GM23338 (cell line): ENCODE results near the gene RPS6KA3. TPM values are rescaled to one million over a fixed set of nuclear protein-coding genes. Genes with fewer than 3 reads are reported as not detected.

ENCODE experiments used
- ATAC-seq: fragments of 200-7000 bp; cut with Tn5 transposase; 3 replicates; pipeline ENCODE4 v1.9.1; 2020
- DNase-seq: peaks from one replicate; pipeline ENCODE4 v3.0.0-alpha.2; 2015; ENCODE audit warnings: low spot score
- H2AFZ ChIP-seq: fragments of 200-600 bp; sonication (generic); 2 replicates; pipeline ENCODE4 v1.8.0; 2016; ENCODE audit warnings: antibody characterized with exemption, mild to moderate bottlenecking, moderate library complexity
- H3F3A ChIP-seq: fragments of 200-600 bp; sonication (generic); replicated peaks from 2 replicates; pipeline ENCODE4 v1.8.0; 2017; ENCODE audit warnings: antibody characterized with exemption, mixed run types, low read depth
- H3K27ac ChIP-seq: fragments of 200-600 bp; sonication (generic); 2 replicates; pipeline ENCODE4 v1.6.1; 2016; ENCODE audit warnings: low read depth
- H3K27me3 ChIP-seq: fragments of 200-600 bp; sonication (generic); 2 replicates; pipeline ENCODE4 v1.8.0; 2016; ENCODE audit warnings: mild to moderate bottlenecking, mixed run types, moderate library complexity; ENCODE audit not compliant: insufficient read depth
- H3K36me3 ChIP-seq: fragments of 200-600 bp; sonication (generic); 2 replicates; pipeline ENCODE4 v1.8.0; 2016; ENCODE audit warnings: mild to moderate bottlenecking; ENCODE audit not compliant: insufficient read depth
- H3K4me1 ChIP-seq: fragments of 200-600 bp; sonication (generic); 2 replicates; pipeline ENCODE4 v1.8.0; 2016; ENCODE audit warnings: mild to moderate bottlenecking, moderate library complexity; ENCODE audit not compliant: insufficient read depth
- H3K4me2 ChIP-seq: fragments of 200-600 bp; sonication (generic); 2 replicates; pipeline ENCODE4 v1.7.1; 2017; ENCODE audit warnings: mixed run types
- H3K4me3 ChIP-seq: fragments of 200-600 bp; sonication (generic); 2 replicates; pipeline ENCODE4 v1.6.1; 2016; ENCODE audit warnings: mixed run types
- H3K79me2 ChIP-seq: fragments of 200-600 bp; sonication (generic); replicated peaks from 2 replicates; pipeline ENCODE4 v1.8.0; 2017; ENCODE audit warnings: mild to moderate bottlenecking; ENCODE audit not compliant: insufficient read depth
- H3K9me2 ChIP-seq: fragments of 200-600 bp; sonication (generic); 2 replicates; pipeline ENCODE4 v1.8.0; 2017; ENCODE audit not compliant: insufficient read depth
- H4K20me1 ChIP-seq: fragments of 200-600 bp; sonication (generic); replicated peaks from 2 replicates; pipeline ENCODE4 v1.8.0; 2017; ENCODE audit warnings: mild to moderate bottlenecking; ENCODE audit not compliant: insufficient read depth
- H3K27ac Mint-ChIP-seq: 2 replicates; pipeline ENCODE4 v1.8.0; 2020; ENCODE audit warnings: inconsistent platforms, mild to moderate bottlenecking, moderate library complexity, mixed read lengths
- H3K27me3 Mint-ChIP-seq: 3 replicates; pipeline ENCODE4 v1.8.0; 2022; ENCODE audit warnings: low read depth, mild to moderate bottlenecking, moderate library complexity, mixed read lengths, inconsistent platforms; ENCODE audit not compliant: insufficient read depth, poor library complexity
- H3K36me3 Mint-ChIP-seq: 3 replicates; pipeline ENCODE4 v1.8.0; 2021; ENCODE audit warnings: low read depth, mild to moderate bottlenecking, inconsistent platforms, moderate library complexity, mixed read lengths
- H3K4me1 Mint-ChIP-seq: 3 replicates; pipeline ENCODE4 v1.8.0; 2020; ENCODE audit warnings: mild to moderate bottlenecking, inconsistent platforms, mixed read lengths
- H3K4me3 Mint-ChIP-seq: 3 replicates; pipeline ENCODE4 v1.8.0; 2021; ENCODE audit warnings: moderate library complexity, mild to moderate bottlenecking, inconsistent platforms, mixed read lengths
- H3K9me3 Mint-ChIP-seq: 3 replicates; pipeline ENCODE4 v1.8.0; 2020; ENCODE audit warnings: moderate library complexity, mild to moderate bottlenecking, inconsistent platforms, mixed read lengths
- CREB1 ChIP-seq: fragments of 250-450 bp; sonication (Bioruptor Pico); IDR thresholded peaks from 2 replicates; pipeline ENCODE4 v1.5.0; 2020; ENCODE audit warnings: low read depth, mild to moderate bottlenecking, moderate library complexity
- EZH2 ChIP-seq: fragments of 200-600 bp; sonication (generic); IDR thresholded peaks from one replicate; pipeline ENCODE4 v1.8.0; 2017; ENCODE audit warnings: antibody characterized with exemption, mild to moderate bottlenecking, low read depth; ENCODE audit not compliant: unreplicated experiment
- EZH2phosphoT487 ChIP-seq: fragments of 200-600 bp; sonication (generic); IDR thresholded peaks from one replicate; pipeline ENCODE4 v1.8.1; 2018; ENCODE audit warnings: antibody characterized with exemption; ENCODE audit not compliant: unreplicated experiment
- JUNB ChIP-seq: IDR thresholded peaks from one replicate; pipeline ENCODE4 v1.6.1; 2016; ENCODE audit warnings: antibody characterized with exemption; ENCODE audit not compliant: unreplicated experiment
- NANOG ChIP-seq: IDR thresholded peaks from 2 replicates; pipeline ENCODE4 v1.6.1; 2016; ENCODE audit warnings: antibody characterized with exemption, borderline replicate concordance
- POLR2AphosphoS5 ChIP-seq: IDR thresholded peaks from 2 replicates; pipeline ENCODE4 v1.6.1; 2016; ENCODE audit warnings: antibody characterized with exemption, low read depth
- STAT1 ChIP-seq: IDR thresholded peaks from one replicate; pipeline ENCODE4 v1.6.1; 2016; ENCODE audit warnings: antibody characterized with exemption; ENCODE audit not compliant: unreplicated experiment
- ZNF114 ChIP-seq: fragments of 250-450 bp; sonication (Bioruptor Pico); IDR thresholded peaks from 2 replicates; pipeline ENCODE4 v1.5.0; 2020; ENCODE audit warnings: mild to moderate bottlenecking, moderate library complexity
- ZNF331 ChIP-seq: fragments of 250-450 bp; sonication (Bioruptor Pico); IDR thresholded peaks from 2 replicates; pipeline ENCODE4 v1.5.0; 2020; ENCODE audit warnings: low read depth, mild to moderate bottlenecking, moderate library complexity
- polyA plus RNA-seq: library from polyadenylated mRNA; unstranded; fragments of >200 nt; fragmentation: Nextera tagmentation; extraction: Ambion mirVana; gene quantifications from 2 replicates; pipeline ENCODE4 v1.2.1, GENCODE V29; 2016
- total RNA-seq: library from RNA; depleted of rRNA; stranded (reverse); fragments of >200 nt; shearing (Covaris generic); gene quantifications from 2 replicates; pipeline ENCODE4 v1.2.3, GENCODE V29; 2014
- TF ChIP-seq, protein P1 (sequence below): IDR thresholded peaks from 2 replicates; pipeline ENCODE4 v1.6.1; 2016; ENCODE audit warnings: antibody characterized with exemption
- TF ChIP-seq, protein P2 (sequence below), 2 experiments: fragments of 200-600 bp in 1 of 2; sonication (generic) in 1 of 2; conservative IDR thresholded peaks; 2 replicates each; pipeline versions ENCODE4 v1.5.1 to v1.6.1; 2016 to 2017; ENCODE audit warnings: antibody characterized with exemption in 2 of 2, low read depth in 2 of 2, mild to moderate bottlenecking in 2 of 2, moderate library complexity in 1 of 2
- TF ChIP-seq, protein P3 (sequence below): IDR thresholded peaks from one replicate; pipeline ENCODE4 v1.6.1; 2018; ENCODE audit warnings: antibody characterized with exemption; ENCODE audit not compliant: unreplicated experiment

Gene RPS6KA3
- total and polyA plus RNA-seq, 2 experiments from 2014 or later, result 3.2 to 12.2 TPM

DNA sequence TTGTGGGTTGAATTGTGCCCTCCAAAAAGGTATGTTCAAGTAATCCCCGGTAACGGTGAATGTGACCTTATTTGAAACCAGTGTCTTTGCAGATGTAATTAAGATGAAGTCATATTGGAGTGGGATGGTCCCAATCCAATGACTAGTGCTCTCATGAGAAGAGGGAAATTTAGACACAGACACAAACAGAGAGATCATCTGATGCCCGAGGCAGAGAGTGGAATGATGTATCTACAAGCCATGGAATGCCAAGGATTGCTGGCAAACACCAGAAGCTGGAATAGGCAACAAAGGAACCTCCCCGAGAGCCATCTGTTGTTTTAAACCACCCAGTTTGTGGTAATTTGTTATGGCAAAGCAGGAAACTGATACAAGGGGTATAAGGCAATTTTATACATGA is 35.1 kb downstream of the RPS6KA3 start (continued):
- TF ChIP-seq, protein P1, sequence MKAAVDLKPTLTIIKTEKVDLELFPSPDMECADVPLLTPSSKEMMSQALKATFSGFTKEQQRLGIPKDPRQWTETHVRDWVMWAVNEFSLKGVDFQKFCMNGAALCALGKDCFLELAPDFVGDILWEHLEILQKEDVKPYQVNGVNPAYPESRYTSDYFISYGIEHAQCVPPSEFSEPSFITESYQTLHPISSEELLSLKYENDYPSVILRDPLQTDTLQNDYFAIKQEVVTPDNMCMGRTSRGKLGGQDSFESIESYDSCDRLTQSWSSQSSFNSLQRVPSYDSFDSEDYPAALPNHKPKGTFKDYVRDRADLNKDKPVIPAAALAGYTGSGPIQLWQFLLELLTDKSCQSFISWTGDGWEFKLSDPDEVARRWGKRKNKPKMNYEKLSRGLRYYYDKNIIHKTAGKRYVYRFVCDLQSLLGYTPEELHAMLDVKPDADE, result no peak
- no peak for TF ChIP-seq JUNB
- TF ChIP-seq NANOG, result no peak
- TF ChIP-seq, protein P2, sequence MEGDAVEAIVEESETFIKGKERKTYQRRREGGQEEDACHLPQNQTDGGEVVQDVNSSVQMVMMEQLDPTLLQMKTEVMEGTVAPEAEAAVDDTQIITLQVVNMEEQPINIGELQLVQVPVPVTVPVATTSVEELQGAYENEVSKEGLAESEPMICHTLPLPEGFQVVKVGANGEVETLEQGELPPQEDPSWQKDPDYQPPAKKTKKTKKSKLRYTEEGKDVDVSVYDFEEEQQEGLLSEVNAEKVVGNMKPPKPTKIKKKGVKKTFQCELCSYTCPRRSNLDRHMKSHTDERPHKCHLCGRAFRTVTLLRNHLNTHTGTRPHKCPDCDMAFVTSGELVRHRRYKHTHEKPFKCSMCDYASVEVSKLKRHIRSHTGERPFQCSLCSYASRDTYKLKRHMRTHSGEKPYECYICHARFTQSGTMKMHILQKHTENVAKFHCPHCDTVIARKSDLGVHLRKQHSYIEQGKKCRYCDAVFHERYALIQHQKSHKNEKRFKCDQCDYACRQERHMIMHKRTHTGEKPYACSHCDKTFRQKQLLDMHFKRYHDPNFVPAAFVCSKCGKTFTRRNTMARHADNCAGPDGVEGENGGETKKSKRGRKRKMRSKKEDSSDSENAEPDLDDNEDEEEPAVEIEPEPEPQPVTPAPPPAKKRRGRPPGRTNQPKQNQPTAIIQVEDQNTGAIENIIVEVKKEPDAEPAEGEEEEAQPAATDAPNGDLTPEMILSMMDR (conservative IDR thresholded peaks at IDR 0.05; ENCODE audit: low read depth in 2 of 2), result no peak
- TF ChIP-seq ZNF114 (CRISPR knock-in tag), result no peak
- TF ChIP-seq POLR2AphosphoS5, result no peak
- TF ChIP-seq ZNF331 (CRISPR knock-in tag), result no peak
- TF ChIP-seq EZH2phosphoT487, result no peak
- TF ChIP-seq CREB1, result no peak
- TF ChIP-seq, protein P3, sequence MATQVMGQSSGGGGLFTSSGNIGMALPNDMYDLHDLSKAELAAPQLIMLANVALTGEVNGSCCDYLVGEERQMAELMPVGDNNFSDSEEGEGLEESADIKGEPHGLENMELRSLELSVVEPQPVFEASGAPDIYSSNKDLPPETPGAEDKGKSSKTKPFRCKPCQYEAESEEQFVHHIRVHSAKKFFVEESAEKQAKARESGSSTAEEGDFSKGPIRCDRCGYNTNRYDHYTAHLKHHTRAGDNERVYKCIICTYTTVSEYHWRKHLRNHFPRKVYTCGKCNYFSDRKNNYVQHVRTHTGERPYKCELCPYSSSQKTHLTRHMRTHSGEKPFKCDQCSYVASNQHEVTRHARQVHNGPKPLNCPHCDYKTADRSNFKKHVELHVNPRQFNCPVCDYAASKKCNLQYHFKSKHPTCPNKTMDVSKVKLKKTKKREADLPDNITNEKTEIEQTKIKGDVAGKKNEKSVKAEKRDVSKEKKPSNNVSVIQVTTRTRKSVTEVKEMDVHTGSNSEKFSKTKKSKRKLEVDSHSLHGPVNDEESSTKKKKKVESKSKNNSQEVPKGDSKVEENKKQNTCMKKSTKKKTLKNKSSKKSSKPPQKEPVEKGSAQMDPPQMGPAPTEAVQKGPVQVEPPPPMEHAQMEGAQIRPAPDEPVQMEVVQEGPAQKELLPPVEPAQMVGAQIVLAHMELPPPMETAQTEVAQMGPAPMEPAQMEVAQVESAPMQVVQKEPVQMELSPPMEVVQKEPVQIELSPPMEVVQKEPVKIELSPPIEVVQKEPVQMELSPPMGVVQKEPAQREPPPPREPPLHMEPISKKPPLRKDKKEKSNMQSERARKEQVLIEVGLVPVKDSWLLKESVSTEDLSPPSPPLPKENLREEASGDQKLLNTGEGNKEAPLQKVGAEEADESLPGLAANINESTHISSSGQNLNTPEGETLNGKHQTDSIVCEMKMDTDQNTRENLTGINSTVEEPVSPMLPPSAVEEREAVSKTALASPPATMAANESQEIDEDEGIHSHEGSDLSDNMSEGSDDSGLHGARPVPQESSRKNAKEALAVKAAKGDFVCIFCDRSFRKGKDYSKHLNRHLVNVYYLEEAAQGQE, result no peak

DNA sequence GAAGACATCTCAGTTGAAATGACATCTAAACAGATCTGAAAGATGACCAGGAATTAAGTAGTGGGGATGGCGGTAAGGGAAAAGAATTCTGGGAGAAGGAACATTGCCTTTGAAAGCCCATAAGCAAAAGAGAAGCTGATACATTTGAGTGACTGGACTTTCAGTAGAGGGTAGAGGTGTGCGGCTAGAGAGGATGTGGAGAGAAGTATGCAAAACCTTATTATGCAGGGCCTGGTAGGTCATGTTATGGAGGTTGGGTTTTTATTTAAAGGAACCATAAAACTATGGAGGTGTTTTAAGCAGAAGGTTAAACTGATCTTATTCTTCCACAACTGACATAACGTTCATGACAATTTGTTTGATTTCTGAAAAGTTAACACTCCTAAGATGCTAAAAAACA is 36.3 kb downstream of the RPS6KA3 start:
- Mint-ChIP-seq H3K4me1 (peaks cover 13% of the 10 kb centered on the region), H3K27me3 (peaks cover 2% of the 10 kb centered on the region), H3K36me3 (peaks cover 22% of the 10 kb centered on the region; the same call in 2 of the 3 replicates), H3K4me3 (no peak overlapping the region), H3K27ac (no peak overlapping the region), H3K9me3 (0 out of 3 replicates have a peak, but pooled peaks cover 4% of the 10 kb centered on the region)
- no peaks in the 10 kb centered on the region; the same call in 1 of the 2 replicates for H4K20me1 ChIP-seq
- ATAC-seq, result no peak
- H3K4me2 ChIP-seq, result no peak overlapping the region
- H3K27ac ChIP-seq, result no peak overlapping the region
- H3K36me3 ChIP-seq, result no peaks in the 10 kb centered on the region
- H2AFZ ChIP-seq, result no peak overlapping the region
- no peaks in the 10 kb centered on the region for H3K9me2 ChIP-seq
- DNase-seq, result no peak
- no peaks in the 10 kb centered on the region for H3K79me2 ChIP-seq
- no peaks in the 10 kb centered on the region for H3K4me1 ChIP-seq
- no peaks in the 10 kb centered on the region for H3K27me3 ChIP-seq
- no peak overlapping the region for H3K4me3 ChIP-seq
- no peaks in the 10 kb centered on the region for H3F3A ChIP-seq
- TF ChIP-seq, protein P3, result no peak
- TF ChIP-seq, protein P1, result no peak
- TF ChIP-seq, protein P2 (conservative IDR thresholded peaks at IDR 0.05; ENCODE audit: low read depth in 2 of 2), result no peak
- TF ChIP-seq STAT1 (no peak), EZH2 (no peak), ZNF114 (CRISPR knock-in tag) (no peak), ZNF331 (CRISPR knock-in tag) (no peak), NANOG (no peak), EZH2phosphoT487 (no peak), JUNB (no peak)
